Fibroblast of pulmonary artery (primary cell): ENCODE measurements around the gene SMO.

Experiments used
- DNase-seq: peaks from one replicate; pipeline ENCODE4 v3.0.0-alpha.2; 2010; ENCODE audit warnings: low read depth
- H3K4me3 ChIP-seq: replicated peaks from 2 replicates; pipeline ENCODE4 v1.5.1; 2011; ENCODE audit warnings: low read depth, mild to moderate bottlenecking, control low read depth, low read length, moderate library complexity
- TF ChIP-seq, protein P1 (sequence below): IDR thresholded peaks from 2 replicates; pipeline ENCODE4 v1.5.1; 2011; ENCODE audit warnings: mild to moderate bottlenecking, control low read depth, low read length, inconsistent platforms; ENCODE audit errors: missing control alignments

SMO gene

DNA sequence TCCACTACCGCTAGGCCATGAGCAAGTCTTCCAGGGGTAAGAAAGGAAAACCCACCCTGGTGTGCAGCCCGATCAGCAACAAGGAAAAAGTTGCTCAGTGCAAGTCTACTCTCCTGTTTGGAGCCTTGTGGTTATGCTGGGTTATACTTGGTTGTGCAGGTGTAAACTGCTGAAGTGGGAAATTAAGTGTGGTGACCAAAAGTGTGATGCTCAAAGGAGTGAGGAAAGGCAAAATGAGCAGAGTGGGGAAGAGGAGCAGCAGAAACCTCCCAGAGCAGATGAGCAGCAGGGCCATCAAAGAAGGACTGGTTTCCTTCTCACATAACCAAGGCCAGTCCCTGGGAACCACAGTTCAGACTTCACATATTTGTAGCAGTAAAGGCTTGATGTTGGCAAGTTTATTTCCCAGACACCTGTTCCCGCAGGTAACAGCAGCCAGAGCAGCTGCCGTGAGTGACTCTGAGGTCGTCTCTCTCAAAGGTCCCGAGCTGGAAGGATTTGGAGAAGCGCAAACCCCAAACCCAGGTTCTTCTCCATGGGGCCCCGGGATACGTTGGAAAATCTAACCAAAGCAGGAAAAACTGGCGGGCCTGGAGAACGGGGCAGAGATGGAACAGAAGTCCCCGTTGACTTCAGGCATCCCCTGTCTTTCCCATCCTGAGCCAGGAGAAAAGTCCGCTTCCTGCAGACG is 607 bp upstream of the SMO start:
- H3K4me3 ChIP-seq, result peak overlapping the region; percentile 64
- no peak for DNase-seq
- TF ChIP-seq, protein P1, sequence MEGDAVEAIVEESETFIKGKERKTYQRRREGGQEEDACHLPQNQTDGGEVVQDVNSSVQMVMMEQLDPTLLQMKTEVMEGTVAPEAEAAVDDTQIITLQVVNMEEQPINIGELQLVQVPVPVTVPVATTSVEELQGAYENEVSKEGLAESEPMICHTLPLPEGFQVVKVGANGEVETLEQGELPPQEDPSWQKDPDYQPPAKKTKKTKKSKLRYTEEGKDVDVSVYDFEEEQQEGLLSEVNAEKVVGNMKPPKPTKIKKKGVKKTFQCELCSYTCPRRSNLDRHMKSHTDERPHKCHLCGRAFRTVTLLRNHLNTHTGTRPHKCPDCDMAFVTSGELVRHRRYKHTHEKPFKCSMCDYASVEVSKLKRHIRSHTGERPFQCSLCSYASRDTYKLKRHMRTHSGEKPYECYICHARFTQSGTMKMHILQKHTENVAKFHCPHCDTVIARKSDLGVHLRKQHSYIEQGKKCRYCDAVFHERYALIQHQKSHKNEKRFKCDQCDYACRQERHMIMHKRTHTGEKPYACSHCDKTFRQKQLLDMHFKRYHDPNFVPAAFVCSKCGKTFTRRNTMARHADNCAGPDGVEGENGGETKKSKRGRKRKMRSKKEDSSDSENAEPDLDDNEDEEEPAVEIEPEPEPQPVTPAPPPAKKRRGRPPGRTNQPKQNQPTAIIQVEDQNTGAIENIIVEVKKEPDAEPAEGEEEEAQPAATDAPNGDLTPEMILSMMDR, result no peak

DNA sequence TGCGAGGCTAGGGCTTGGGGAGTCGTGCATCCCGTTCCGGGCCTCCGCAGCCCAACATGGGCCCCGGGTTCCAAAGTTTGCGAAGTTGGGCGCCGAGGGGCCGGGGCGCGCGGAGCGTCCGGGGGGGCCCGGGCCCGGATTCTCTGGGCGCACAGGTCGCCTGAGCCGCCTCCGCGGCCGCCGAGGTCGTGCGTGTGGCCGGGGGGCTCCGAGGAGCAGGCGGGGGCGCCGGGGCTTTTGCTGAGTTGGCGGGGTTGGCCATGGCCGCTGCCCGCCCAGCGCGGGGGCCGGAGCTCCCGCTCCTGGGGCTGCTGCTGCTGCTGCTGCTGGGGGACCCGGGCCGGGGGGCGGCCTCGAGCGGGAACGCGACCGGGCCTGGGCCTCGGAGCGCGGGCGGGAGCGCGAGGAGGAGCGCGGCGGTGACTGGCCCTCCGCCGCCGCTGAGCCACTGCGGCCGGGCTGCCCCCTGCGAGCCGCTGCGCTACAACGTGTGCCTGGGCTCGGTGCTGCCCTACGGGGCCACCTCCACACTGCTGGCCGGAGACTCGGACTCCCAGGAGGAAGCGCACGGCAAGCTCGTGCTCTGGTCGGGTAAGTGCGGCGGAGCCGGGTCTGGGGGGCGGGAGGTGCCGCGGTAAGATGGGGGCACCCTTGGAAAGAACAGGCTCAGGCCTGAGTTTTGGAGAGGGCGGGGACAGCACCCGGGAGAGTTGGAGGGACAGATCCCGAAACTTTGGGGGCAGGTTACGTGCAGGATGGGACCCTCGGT is 643 bp downstream of the SMO start:
- TF ChIP-seq, protein P1, result no peak
- DNase-seq, result peak; percentile 24
- peak overlapping the region; percentile 64 for H3K4me3 ChIP-seq

DNA sequence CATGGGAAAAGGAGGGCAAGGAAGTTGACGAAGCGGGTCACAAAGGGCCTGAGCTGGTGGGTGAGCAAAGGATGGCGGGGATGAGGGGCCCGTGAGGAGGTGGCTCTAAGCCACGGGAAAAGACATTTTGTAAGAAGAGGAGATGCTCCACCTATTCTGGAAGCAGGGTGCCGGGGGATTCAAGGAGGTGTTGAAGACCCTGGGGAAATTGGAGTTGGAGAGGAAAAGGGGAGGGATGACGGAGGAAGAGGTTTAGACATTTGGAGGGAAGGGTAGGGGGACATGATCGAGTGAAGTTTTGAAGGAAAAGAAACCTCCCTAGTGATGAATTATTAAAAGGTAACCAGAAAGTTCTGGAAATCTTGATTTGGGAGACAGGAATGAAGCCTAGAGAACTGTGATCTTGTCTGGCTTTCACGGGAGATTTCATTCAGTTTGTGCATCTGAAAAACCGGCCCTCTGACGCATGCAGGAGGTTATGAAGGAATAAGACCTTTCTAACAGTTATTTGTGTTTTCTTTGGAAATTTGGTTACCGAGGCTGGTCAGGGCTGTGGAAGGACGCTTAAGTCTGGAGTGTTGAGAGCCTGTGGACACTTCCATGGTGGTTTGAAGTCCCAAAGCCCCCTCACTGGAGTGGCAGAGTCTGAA is 1.4 kb downstream of the SMO start:
- TF ChIP-seq, protein P1, result no peak
- no peak for DNase-seq
- peak overlapping the region; percentile 64 for H3K4me3 ChIP-seq

DNA sequence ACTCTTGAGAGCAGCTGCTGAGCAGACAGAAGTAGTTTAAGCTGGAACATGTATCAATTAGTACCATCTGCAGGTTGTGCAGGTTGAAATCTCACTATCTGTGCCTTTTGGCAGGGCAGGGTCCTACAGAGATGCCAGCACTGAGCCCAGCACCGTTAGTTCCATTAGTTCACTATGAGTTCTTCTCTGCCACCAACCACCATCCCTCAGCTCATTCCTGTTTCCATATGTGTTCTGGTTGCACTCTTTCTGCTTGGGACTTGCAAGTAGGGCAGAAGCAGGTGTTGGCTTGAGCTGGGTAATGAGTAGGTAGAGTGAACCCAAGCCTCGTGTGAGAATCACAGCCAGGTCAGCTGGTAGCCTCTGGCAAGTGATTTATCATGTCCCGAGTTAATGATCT is 2.8 kb downstream of the SMO start:
- TF ChIP-seq, protein P1, result no peak
- no peak overlapping the region for H3K4me3 ChIP-seq
- DNase-seq, result no peak

DNA sequence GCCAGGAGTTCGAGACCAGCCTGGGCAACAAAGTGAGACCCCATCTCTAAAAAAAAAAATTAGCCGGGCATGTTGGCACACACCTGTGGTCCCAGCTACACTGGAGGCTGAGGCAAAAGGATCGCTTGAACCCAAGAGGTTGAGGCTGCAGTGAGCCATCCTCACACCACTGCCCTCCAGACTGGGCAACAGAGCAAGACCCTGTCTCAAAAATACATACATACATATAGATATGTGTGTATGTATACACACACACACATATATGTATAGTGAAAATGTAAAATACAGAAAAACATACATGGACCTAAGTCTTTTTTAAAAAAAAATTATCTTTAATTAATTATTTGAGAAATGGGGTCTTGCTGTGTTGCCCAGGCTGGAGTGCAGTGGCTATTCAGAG is 5.5 kb downstream of the SMO start:
- TF ChIP-seq, protein P1, result no peak
- no peak for DNase-seq
- no peak overlapping the region for H3K4me3 ChIP-seq

DNA sequence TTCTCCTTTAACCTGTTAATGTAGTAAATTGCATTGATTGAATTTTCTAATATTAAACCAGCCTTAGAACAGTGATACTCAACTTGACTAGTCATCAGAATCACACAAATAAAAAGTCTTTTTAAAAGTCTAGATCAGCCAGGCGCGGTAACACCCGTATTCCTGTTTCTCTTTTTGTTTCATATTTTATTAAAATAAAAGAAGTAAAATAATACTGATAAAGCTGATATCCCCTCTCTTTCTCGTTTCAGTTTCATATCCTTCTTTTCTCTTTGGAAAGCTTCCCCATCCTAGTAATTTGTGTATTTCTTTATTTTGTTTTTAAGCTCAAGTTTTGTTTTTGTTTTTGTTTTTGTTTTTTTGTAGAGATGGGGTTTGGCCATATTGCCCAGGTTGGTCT is 9.3 kb downstream of the SMO start:
- no peak for DNase-seq
- H3K4me3 ChIP-seq, result no peak overlapping the region
- TF ChIP-seq, protein P1, result no peak
